Endometrial microvascular endothelial cells (primary cell): Measurements from ENCODE around the gene DCST2. TPM values are rescaled to one million over a fixed set of nuclear protein-coding genes. Genes with fewer than 3 reads are reported as not detected.

Experiments
- in situ Hi-C: cut with HindIII; loops from 2 replicates; pipeline ENCODE4 v1.10.0; 2017; ENCODE audit warnings: low sequenced_read_pairs, low pct_unique_long_range_greater_than_20kb; ENCODE audit errors: inconsistent ontology term
- total RNA-seq: library from RNA; depleted of rRNA; stranded (reverse); fragments of >200 nt; gene quantifications from one replicate; pipeline ENCODE4 v1.2.3, GENCODE V29; 2015; ENCODE audit errors: inconsistent ontology term

DCST2 gene
- 0.28 TPM for total RNA-seq

DNA sequence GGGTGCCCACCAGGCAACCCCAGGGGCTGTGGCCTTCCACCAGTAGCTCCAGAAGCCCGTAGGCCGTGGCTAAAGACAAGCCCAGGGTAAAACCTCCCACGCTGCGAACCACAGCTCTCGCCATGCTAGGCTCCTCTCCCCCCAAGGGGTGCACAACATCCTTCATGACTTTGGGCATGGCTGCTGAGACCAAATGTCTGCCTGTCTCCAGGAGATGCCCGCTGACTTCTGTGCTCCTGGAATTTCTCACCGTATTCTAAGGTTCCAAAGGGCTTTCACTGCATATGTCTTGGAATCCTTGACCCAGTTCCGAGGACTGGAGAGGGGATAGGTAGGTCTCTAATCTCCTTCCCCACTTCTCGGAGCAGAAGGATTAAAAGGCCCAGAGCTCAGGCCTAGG lies at the start of gene DCST2, which contains the start of gene DCST1:
Gene DCST2, minus strand, starts transcription at position 258 of the 400 bp plus-strand sequence. Its CDS starts 80 bp downstream, at position 178.
Gene DCST1, plus strand, starts transcription at position 301 of the 400 bp plus-strand sequence. CDS start 213 bp downstream, outside the sequence.
- in situ Hi-C loops, result no loop called here

DNA sequence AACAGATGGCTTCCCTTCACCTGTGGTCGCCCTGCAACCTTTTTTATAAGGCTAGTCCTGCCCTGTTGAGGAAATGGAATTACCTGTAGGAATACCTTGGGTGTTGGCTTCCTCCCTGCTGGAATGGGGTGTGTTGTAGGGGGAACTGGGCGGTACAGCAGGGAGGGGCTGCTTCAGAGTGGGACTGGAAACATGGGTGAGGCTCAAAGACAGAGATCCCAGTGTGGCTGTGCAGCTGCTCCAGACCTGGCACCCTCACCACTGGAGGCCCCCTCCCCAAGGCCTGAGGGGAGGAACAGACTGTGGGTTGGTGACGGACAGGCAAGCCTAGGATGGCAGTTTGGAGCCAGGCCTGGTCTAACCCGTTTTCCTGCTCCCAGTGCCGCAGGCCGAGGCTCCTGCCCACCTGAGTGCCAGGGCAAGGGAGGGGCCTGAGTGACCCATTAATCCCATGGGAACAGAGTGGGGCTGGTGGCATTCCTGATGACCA lies 49.5 kb upstream of the DCST2 start:
- in situ Hi-C loops, result no loop called here

DNA sequence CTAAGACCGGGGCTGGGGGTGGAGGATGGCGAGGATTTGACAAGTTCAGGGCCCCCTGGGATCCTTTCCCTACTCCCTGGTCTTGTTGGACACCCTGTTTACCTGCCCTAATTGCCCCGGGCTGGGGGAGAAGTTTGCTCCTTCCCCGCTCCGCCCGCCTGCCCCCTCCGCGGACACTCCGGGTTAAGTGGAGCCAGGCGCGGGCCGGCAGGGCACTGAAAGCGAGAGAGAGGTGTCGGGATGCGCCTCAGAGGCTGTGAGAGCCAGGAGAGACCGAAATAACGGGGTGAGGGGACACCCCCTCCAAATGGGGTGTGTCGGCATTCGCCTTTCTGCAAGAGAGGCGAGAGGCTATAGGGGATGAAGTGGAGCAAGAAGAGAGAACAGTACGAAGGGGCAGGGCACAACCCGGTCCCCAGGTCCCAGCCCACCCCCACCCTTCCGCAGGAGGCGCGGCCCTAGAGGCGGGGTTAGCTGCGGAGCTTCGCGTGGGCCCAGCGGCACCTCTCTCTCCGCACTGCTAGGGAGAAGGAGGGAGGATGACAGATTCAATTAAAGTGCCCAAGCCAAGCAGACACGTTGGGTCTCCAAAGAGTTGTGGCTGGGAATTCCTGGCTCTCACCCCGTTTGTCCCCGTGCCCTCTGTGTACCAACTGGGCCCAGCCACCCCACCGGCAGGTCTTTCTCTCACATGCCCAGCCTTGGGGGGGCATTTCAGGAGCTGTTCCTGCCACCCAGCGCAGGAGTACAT lies 48.9 kb upstream of the DCST2 start:
- in situ Hi-C loops, result no loop called here

DNA sequence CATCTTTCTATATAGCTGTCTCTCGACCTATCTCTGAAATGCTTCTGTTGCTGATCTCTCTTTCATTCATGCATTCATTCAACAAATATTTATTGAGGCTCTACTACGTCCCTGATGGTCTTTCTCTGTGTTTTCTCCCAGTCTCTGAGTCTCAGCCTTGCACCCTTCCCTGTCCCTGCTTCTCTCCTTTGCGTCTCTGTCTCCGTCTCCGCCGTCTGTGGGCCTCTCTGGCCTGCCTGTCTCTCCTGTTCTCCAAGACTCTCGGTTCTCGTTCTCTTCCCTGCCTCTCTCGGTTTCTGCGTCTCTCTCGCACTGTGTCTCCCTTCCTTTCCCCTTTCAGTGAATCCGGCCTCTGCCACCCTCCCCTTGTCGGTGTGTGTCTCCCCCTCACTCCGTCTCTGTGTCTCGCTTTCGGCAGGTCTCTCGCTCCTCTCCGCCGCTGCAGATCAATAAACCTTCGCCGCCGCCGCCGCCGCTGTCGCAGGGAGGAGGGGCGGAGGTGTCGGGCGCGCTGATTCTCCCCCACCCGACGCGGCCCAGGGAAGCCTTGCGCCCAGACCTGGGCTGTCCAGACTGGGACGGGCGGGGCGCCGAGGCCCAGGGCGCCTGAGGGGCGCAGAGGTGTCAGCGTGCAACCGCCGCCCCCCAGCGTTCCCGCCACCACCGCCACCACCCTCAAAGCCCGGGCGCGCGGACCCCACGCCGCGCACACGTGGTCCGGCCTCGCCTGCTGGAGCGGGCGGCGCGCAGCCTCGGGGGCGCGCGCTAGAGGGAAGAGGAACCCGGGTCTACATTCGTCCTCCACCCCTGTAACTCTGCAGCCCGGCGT lies 48.1 kb upstream of the DCST2 start:
- in situ Hi-C loops, result no loop called here

DNA sequence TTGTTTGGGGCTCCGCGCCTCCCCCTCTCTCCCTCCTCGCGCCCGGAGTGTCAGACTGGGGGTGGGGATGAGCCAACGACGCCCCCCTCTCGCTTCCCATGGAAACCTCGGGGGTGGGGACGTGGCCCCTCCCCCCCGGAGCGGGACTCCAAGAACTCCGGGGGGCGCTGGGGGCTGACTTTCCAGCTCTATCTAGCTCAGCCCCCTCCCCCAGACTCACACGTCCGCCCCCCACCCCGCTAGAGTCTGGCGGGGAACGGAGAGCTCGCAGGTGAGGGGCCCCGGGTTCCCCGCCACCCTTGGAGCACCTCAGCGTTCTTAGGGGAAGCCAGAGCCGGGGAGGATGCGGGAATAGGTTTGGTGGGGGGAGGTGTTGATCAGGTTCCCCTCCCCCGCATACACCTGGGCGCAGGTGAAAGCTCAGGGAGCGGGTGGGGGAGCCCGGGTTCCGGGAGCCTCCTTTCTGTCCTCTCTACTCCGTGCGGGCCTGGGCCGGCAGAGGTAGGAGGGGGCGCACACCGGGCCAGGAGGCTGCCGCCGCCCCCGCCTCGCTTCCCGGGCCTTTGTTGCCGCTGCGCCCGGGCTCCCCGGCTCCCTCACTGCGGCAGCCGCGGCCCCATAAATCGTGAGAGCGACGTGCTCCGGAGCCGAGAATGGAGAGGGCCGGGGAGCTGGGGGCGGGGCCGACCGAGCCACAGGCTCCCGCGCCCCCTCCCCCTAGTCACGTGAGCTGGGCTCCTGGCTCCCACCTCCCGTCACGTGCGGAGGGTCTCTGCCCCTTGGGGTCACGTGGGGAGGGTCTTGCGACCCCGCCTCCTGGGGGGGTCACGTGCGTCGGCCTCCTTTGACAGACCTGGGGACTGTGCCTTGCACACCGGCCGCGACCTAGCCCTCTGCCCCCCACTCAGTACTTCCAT lies 47.0 kb upstream of the DCST2 start:
- in situ Hi-C loops, result no loop called here

DNA sequence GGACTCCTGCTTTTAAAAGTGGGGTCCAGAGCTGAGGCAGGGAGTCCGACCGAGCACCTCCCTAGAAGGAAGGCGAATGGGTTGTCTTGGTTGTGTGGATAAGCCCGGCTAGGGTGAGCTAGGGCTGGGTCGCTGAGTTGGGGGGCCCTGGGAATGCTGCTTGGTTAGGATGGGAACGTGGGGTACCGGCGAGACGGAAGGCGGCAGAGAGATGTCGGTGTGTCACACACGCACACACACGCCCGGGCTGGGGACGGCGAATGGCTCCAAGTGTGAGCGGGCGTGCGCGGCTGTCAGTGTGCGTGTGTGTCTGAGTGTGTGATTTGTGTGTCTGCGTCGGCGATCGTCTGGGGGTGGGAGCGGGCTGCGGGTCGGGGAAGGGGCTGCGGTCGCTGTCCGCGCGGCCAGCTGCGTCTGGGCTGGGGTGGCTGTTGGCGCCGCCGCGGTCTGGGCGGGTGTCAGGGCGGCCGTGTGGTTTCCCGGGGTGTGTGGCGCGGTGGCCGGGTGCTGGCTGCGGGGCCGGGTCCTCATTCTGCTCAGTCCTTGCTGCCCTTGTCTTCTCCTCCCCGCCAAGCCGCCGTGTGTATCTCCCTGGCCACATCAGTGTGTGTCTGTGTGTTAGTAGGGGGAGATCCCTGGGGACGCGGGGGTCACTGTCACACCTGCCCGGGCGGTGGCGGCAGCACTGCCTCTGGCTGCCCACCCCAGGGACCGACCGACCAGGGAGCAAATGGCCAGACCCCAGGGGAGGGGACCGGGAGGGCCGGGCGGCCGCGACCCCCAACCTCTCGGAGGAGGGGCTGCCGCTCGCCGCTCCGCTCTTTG lies 46.1 kb upstream of the DCST2 start:
- in situ Hi-C loops, result no loop called here

DNA sequence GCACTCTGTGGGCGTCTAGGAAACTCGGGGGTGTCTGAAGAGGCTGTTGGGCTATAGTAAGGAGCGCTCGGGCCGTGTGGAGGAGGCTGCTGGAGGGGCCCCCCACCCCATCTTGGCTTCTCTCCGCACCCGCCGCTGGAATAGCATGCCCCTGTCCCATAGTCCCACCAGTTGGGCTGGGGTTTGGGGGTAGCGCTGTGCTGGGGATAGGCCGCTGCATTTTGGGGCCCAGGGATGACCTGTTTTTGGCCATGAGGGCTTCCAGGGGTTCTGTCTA lies 45.6 kb upstream of the DCST2 start:
- in situ Hi-C loops, result no loop called here

DNA sequence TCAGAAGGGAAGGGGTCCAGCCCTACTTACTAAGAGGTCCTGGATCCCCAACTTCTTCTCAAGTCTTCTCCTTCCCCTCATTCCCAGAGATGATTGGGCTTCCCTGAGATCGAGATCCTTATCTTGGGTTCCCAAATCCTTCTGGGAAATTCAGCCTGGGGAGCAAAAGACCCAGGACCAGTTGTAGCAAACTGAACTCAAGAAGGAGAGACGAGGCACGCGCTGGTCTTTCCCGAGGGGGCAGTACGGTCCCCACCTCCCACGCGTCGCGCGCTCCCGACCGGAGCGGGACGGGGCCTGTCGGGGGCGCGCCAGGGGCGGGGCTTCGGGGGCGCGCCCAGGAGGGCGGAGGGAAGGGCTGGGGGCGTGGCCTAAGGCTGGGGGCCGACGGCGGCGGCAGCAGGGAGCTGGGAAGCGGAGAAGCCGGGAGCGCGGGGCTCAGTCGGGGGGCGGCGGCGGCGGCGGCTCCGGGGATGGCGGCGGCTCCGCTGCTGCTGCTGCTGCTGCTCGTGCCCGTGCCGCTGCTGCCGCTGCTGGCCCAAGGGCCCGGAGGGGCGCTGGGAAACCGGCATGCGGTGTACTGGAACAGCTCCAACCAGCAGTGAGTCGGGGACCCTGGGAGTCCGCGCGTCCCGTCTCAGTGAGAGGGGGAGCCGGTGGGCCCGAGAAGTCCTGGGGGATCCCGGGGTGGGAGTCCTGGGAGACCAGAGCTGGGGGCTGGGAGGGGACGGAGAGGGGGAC lies 45.1 kb upstream of the DCST2 start, which contains the start of gene EFNA3:
Gene EFNA3, plus strand, starts transcription at position 369 of the 741 bp plus-strand sequence. Its CDS starts 105 bp downstream, at position 474.
- in situ Hi-C loops, result no loop called here

DNA sequence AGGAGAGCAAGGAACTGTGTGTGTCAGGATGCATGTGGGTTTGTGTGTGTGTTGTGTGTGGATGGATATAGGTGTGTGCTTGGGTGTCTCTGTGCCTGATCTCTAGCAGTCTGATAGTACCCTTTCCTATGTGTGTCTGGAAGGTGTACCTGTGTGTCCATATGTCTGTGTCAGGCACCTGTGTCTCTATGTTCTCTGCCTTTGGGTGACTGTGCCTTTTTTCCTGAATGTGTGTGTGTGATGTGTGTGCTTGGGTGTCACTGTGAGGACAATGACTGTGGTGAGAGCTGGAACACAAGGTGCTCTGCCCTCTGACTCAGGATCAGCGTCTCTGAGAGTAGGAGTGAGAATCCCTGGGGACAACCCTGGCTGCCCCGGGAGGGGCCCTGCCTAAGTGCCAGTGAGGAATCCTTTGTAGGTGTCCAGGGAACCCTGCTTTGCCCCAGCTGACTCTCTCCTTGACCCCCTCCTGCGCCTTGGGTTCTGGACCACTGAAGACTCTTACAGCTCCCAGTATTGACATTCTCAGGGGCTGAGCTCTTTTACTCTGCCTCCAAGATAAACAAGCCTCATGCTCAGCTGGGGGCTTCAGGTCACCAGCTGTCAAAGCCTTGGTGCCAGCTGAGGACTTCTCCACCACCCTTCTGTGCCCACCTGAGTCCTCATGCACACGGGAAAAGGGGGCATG lies 44.3 kb upstream of the DCST2 start:
- in situ Hi-C loops, result no loop called here

DNA sequence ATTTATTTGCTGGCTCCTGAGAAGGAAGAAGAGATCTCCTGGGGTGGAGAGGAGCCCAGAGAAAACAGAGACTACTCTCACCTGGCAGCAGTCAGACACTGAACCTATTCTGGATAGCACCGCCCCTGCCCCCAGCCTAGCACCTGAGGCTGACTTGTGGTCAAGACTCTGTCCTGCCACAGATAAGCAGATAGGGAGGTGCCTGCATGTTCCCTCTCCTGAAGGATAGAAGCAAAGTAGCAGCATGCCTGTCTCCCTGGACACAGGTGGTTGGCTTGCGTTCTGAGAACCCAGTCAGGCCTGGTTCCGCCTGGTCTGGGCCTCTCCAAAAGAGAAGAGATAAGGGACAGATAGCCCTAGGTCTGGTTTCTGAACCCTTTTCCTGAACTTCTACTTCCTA lies 43.8 kb upstream of the DCST2 start:
- in situ Hi-C loops, result no loop called here

DNA sequence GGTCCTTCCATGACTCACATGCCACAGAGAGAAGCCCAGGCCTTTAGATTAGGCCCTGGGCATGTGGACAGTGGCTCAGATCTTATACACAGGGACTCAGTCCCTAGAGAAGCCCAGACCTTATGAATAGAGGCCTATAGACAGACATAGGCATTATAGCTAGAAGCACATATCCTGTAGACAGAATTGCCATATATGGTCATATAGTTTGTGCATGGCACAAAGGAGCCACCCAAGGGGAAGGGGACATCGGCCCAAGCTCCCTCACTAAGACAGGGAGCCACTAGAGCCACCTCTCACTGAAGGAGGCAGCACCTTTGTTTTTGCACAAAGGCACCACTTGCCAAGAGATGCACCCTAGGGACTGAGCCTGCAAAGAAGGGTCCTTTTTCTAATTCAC lies 42.8 kb upstream of the DCST2 start:
- in situ Hi-C loops, result no loop called here

DNA sequence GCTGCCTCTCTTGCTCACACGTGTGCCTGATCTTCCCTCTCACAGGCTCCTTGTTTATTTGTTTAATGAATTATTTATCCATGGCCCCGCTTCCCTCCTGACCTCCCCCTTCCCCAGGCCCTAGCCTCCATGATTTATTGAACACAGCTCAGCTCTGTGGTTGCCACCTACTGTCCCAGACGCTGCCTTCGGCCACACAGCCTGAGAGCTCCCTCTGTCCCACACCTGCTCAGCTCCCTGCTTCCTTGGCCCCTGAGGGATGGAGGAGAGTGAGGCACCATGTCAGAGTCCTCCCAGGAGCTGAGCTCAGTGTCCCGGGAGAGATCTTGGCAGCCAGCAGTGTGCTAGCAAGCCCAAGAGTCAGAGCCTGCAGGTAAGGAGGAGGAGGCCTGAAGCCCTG lies 42.0 kb upstream of the DCST2 start:
- in situ Hi-C loops, result no loop called here

DNA sequence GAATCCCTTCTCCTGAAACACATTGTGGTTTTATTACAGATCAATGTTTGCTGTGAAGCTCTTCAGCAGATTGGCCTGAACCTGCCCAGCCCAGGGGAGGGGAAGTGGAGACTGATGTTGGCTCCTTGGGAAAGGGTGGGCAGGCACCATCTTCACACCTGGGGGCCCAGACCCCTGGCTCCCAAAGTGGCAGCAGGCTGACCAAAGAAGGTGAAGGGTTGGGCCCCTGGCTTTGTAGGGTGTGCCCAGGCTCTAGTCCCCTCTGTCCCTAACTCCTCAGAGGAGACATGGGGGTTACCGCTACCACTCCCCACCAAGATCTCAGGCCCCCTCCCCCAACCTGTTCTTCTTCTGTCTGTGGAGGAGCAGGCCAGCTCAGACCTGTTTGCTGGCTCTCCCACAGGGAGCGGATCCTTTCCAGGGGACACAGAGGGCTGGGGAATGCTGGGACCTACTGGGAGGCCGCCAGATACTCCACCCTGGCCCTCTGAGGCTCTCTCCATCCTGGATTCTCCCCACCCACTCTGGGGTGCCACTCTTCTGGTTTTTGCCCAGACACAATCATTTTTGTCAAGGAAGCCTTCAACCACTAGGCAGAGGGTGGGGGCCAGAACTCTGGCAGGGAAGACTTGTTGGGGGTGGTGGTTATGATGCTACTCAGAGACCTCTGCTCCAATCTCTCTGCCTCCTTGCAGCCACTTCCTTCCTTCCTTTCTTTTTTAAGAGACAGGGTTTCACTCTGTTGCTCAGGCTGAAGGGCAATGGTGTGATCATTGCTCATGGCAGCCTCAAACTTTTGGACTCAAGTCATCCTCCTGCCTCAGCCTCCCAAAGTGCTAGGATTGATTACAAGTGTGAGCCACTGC lies 40.0 kb upstream of the DCST2 start:
- in situ Hi-C loops, result no loop called here

DNA sequence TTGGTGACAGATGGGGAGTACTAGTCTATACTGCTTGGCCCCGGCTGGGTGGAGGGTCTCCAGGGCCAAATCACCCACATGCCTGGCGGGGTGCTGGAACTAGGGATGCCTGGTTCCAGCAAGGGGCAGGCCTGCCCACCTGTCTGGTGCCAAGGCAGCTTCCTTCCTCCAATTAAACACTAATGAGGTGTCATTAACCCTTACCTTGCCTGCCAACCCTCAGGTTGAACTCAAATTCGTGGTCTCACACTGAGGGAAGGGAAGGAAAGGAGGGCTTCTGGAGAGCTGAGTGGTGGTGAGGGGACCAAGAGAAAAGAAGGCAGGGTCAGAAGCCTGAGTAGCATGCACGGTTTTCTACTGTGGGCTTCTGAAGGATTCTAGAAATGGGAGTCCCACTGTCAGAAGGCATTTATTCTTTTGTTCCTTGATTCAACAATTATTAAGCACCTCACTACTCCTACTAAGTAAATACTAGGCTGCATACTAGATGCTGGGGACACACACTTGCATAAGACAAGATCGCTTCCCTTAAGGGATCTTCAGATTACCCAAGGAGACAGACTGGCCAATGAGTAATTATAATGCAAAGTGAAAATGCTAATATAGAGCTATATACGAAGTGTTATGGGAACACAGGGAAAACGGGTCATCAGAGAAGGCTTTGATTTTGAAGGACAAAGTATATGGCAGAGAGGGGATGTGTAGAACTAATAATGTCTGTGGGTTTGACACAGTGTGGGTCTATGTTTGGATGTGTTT lies 39.1 kb upstream of the DCST2 start:
- in situ Hi-C loops, result no loop called here

DNA sequence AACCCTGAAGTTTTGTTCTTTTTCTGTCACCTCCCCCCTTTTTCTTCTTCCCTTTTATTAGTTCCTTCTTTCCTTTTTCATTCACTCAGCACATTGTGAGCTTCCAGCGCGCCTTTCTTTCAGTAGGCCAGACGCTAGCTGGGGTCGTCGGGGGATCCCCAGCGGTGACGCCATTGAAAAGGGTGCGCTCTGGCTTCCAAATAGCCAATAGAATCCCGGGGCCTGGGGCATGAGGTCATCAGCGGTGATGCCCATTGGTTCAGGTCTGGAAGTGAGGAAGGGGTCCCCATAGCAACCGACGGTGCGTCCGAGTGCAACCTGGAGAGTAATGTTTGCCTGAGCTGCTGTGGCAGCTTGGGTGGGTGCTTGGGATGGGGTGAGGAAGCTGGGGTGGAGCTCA lies 38.1 kb upstream of the DCST2 start:
- in situ Hi-C loops, result no loop called here
